Activated CD8-positive, alpha-beta memory T cell treated with anti-CD3 and anti-CD28 coated beads, Interleukin-2, amount 50 U/mL, for 1 hour (primary cell): ENCODE results near the gene CCDC81.
"Not testable (repeated sequence)": the region's sequence is repeated elsewhere in the genome, so short reads cannot be mapped to it uniquely, and the experiment has no call there.

ENCODE experiments used
- DNase-seq: peaks from one replicate; pipeline ENCODE4 v3.0.0-alpha.2; 2020; ENCODE audit errors: extremely low read depth

CCDC81 gene

GRCh38 chr11:86386746-86387145 is 12.1 kb downstream of the CCDC81 start:
- no peak for DNase-seq

- DNase-seq = no peak
Observed at GRCh38 chr11:86388198-86388597, 13.5 kb downstream of the CCDC81 start.

DNA sequence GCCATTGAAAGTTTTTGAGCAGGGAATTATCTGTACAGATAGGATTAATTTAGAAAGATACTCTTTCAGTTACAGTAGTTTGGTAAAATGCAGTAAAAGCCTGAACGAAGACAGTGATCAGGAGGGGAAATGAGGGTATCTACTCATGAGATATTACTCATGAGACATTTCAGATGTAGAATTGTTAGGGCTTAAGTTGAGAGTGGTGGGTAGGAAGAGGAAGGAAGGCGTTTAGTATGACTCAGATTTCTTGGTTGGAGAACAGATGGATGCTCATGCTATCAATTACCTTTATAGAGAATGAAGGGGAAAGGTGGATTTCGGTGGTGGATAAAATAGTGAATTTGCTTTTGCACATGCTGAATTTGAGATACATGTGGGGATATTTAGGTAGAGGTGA is 15.8 kb downstream of the CCDC81 start:
- DNase-seq = no peak

DNA sequence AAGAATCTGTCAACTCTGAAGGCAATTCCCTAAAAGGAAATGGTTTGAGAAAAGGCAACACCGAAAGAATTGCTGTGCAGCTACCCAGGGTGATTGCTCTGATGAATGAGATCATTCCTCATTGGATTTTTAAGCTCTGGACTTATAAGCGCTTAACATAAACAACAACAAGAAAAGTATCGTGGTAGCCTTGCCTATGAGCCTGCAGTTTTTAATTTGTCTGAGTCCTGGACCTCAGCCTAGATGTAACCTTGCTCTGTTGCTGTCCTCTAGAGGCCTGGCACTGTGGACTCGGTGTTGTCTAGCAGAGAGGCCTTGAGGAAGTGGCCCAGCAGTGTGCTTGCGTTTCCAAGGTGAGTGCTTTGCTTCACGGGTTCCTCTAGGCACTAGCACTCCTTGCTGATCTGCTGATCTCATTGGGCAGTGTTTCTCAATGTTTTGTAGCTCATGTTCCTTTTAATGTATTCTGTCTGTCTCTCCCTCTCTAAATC is 20.4 kb downstream of the CCDC81 start:
- no peak for DNase-seq

DNA sequence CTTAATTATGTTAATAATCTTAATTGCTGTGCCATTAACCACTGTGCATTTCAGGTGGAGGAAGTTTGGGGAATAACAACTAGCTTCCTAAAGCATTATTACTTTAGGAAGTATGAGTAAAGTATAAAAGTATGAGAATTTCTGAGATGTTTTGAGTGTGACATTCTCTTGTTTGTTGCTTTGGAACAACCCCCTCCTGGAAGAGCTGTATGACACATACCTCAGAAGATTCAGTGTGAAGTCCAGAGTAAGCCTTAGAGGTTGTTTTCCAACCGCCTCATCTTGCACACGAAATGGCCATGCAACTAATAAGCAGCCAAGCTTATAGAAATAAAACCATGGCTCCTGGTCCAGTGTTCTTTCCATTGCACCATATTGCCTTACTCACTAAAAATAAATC is 21.7 kb downstream of the CCDC81 start:
- DNase-seq = no peak

GRCh38 chr11:86397351-86397750 is 22.7 kb downstream of the CCDC81 start:
- DNase-seq = no peak

DNA sequence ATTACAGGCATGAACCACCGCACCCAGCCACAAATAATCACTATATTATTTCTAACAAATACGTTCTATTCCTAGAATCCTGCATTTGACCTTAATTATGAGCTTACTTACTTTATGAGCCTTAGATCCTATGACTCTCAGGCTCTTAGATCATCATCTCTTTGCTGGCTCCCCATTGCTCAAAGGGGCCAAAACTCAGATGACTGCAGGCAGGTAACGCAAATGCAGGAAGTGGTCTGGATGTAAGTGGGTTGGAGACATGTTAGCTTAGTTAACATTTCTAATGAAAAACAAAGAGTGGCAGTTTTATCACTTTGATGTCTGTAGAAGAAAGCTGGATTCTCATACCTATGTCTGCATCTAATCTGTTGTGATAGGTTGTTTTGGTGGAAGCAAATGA is 23.4 kb downstream of the CCDC81 start:
- DNase-seq = no peak

DNA sequence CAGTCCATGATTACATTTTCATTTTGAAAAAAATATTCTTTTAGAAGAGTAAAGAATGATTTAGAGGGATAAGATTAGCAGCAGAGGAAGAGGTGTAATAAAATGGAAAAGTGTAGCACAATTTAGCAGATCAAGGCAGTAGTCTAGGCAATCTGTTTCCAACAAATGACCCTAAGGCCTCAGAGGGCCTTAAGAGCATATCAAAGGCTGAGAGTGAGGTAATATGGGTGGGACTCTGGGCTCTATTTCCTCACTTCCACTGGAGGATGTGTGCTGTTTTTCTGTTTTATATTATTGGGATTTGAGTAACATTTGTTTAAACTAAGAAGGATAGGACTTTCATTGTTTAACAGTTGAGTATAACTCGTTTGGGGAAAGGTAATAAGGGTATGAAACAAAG is 28.8 kb downstream of the CCDC81 start:
- no peak for DNase-seq

DNA sequence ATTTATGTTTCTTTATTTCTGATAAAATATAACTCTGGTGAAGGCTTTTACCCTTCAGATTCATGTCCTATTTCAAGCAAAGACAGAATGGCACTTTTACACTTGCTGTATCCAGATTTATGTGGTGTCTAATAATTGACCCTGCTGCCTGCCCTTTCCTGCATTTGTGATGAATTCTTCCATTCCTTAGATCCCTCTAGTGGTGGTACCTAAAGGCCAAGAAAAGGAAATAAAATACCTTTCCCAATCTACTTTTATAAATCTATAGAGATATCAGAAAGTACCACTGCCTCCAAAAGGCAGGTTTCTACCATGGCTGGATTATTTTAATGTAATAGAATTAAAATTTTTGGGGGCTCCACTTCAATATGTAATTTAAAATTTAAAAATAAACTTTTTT is 34.2 kb downstream of the CCDC81 start:
- DNase-seq = no peak

DNA sequence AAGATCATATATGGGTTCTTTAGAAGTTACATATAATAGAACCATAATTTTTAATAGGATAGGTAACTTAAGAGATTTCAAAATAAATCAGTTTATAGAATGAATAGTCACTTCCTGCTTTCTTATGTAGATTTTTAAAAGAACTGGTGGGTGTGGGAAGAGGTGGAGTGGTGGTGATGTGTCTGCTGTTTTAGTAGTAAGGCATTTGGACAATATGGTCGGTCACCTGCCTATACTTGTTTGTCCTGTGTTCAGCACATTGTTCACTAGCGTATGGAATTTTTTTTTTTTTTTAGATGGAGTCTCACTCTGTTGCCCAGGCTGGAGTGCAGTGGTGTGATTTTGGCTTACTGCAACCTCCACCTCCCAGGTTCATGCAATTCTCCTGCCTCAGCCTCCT is 39.3 kb downstream of the CCDC81 start:
- DNase-seq = no peak

DNA sequence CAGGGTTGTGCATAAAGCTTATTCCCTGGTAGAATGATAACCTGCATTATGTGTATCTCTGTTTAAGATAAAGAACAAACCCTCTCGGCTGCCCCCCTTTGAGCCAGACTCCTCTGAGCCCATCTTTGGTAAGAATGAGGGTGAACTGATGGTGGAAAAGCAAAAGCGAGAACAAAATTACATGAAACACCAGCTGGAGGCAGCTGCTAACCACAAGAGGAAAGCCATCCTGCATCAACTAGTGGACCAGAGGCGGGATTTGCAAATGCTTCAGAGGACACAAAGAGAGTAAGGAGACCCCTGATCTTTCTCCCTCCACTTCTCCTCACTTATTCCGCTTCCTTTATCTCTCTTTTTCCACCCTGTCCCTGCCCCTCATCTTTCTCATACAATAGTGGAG is 40.3 kb downstream of the CCDC81 start:
- no peak for DNase-seq

GRCh38 chr11:86416494-86416893 is 41.8 kb downstream of the CCDC81 start:
- DNase-seq = no peak

- not testable (repeated sequence) for DNase-seq
Observed at GRCh38 chr11:86416951-86417350, 42.3 kb downstream of the CCDC81 start.

GRCh38 chr11:86418106-86418505 is 43.4 kb downstream of the CCDC81 start:
- no peak for DNase-seq

DNA sequence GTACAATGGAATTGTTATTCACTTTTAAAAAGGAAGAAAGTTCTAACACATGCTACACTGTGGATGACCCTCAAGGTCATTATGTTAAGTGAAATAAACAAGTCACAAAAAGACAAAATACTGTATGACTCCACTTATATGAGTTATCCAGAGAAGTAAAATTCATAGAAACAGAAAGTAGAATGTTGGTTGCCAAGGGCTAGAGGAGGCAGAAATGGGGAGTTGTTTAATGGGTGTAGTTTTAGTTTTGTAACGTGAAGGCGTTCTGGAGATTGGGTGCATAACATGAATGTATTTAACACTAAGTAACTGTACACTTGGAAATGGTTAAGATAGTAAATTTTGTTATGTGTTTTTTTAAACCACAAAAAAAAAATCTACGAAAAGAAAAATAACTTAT is 43.8 kb downstream of the CCDC81 start:
- DNase-seq = no peak

- DNase-seq = no peak
Observed at GRCh38 chr11:86418917-86419316, 44.2 kb downstream of the CCDC81 start.

- no peak for DNase-seq
Observed at GRCh38 chr11:86421946-86422345, 47.3 kb downstream of the CCDC81 start.

- no peak for DNase-seq
Observed at GRCh38 chr11:86422371-86422770, 47.7 kb downstream of the CCDC81 start.

GRCh38 chr11:86423488-86423887 is 48.8 kb downstream of the CCDC81 start:
- not testable (repeated sequence) for DNase-seq

DNA sequence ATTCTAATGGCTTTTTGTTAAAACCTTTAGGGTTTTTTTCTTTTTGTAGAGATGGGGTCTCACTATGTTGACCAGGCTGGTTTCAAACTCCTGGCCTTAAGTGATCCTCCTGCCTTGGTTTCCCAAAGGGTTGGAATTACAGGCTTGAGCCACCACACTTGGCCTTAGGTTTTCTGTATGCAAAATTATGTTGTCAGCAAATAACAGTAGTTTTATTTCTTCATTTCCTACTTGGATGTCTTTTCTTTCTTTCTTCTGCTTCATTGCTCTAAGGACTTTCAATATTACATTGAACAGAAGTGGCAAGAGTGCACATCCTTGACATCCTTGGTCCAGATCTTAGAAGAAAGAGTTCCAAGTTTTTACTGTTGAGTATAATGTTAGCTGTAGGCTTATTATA is 52.8 kb downstream of the CCDC81 start:
- DNase-seq = no peak

DNA sequence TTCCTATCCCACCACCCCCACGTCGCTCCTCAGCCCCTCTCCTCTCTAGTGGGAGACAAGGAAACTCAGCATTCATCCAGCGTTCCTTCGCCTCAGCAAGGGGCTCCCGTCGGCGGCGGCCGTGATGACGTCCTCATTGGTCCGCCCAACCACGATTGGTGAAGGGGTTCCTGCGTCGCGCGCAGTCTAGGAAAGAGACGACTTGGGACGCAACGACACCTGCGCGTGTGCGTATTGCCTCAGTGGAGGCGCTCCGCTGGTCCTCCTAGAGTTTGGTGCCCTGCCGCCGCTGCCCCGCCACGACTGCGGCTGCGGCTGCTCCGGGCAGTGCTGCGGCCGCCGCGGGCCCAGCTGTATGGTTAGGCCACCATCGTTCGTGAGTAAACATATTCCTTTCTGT is 56.6 kb downstream of the CCDC81 start:
- no peak for DNase-seq

DNA sequence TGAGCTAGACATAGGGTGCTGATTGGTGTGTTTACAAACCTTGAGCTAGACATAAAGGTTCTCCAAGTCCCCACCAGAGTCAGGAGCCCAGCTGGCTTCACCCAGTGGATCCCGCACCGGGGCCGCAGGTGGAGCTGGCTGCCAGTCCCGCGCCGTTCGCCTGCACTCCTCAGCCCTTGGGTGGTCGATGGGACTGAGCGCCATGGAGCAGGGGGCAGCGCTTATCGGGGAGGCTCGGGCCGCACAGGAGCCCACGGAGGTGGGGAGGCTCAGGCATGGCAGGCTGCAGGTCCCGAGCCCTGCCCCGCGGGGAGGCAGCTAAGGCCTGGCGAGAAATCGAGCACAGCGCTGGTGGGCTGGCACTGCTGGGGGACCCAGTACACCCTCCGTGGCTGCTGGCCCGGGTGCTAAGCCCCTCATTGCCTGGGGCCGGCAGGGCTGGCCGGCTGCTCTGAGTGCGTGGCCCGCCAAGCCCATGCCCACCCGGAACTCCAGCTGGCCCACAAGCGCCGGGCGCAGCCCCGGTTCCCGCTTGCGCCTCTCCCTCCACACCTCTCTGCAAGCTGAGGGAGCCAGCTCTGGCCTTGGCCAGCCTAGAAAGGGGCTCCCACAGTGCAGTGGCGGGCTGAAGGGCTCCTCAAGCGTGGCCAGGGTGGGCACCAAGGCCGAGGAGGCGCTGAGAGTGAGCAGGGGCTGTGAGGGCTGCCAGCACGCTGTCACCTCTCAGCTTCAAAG is 58.8 kb downstream of the CCDC81 start:
- DNase-seq = not testable (repeated sequence)

DNA sequence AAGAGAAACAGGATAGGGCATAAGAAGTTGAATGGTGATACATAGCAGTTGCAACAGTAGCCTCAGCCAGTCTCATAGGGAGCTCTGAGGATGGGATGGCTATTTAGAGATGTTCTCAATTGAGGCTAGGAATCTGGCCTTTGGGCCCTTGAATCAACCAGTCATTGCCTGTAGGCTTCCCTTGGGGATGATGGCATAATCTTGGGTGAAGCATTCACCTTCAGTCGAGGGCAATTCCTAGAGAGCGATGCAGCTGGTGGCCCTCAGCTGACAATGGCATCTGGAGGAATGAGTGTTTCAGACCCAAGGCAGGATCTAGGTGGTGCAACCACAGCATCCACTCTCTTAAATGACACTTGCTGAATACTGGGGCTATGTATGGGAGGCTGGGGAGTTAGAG is 61.0 kb downstream of the CCDC81 start:
- no peak for DNase-seq

DNA sequence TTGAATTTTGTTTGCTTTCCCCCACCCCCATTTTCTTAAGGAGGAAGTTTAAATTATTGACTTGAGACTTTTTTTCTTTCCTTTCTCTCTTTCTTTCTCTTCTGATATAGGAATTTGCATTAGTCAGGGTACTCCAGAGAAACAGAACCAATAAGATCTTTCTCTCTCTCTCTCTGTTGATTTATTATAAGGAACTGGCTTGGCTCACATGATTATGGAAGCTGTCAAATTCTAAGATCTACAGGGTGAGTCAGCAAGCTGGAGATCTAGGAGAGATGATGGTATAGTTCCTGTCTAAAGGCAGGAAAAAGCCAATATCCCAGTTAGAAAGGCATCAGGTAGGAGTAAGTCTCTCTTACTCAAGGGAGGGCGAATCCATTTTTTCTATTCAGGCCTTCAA is 64.0 kb downstream of the CCDC81 start:
- DNase-seq = no peak
